WERI-Rb-1 (cell line): ENCODE data around the gene SUSD2.
"Not testable (repeated sequence)": the region's sequence is repeated elsewhere in the genome, so short reads cannot be mapped to it uniquely, and the experiment has no call there.

Experiments
- DNase-seq: peaks from one replicate; pipeline ENCODE4 v3.0.0-alpha.2; 2020
- H3K27ac ChIP-seq: fragments of 250-450 bp; sonication (Bioruptor Pico); 2 replicates; pipeline ENCODE4 v1.5.1; 2020; ENCODE audit warnings: mild to moderate bottlenecking, moderate library complexity
- H3K27me3 ChIP-seq: fragments of 250-450 bp; sonication (Bioruptor Pico); 2 replicates; pipeline ENCODE4 v1.5.1; 2021; ENCODE audit warnings: mild to moderate bottlenecking, low read depth, moderate library complexity; ENCODE audit not compliant: insufficient read depth, severe bottlenecking
- H3K36me3 ChIP-seq: fragments of 250-450 bp; sonication (Bioruptor Pico); 2 replicates; pipeline ENCODE4 v1.5.1; 2020; ENCODE audit warnings: mild to moderate bottlenecking, moderate library complexity
- H3K4me3 ChIP-seq: 2 replicates; pipeline ENCODE4 v1.5.1; 2011; ENCODE audit warnings: low read depth, mild to moderate bottlenecking, control low read depth, low read length
- H3K9me3 ChIP-seq: fragments of 250-450 bp; sonication (Bioruptor Pico); 2 replicates; pipeline ENCODE4 v1.5.1; 2021; ENCODE audit warnings: mild to moderate bottlenecking, moderate library complexity; ENCODE audit not compliant: severe bottlenecking
- TF ChIP-seq, protein P1 (sequence below): IDR thresholded peaks from 2 replicates; pipeline ENCODE4 v1.5.1; 2011; ENCODE audit warnings: low read depth, mild to moderate bottlenecking, control low read depth, inconsistent platforms, low read length

Gene SUSD2

DNA sequence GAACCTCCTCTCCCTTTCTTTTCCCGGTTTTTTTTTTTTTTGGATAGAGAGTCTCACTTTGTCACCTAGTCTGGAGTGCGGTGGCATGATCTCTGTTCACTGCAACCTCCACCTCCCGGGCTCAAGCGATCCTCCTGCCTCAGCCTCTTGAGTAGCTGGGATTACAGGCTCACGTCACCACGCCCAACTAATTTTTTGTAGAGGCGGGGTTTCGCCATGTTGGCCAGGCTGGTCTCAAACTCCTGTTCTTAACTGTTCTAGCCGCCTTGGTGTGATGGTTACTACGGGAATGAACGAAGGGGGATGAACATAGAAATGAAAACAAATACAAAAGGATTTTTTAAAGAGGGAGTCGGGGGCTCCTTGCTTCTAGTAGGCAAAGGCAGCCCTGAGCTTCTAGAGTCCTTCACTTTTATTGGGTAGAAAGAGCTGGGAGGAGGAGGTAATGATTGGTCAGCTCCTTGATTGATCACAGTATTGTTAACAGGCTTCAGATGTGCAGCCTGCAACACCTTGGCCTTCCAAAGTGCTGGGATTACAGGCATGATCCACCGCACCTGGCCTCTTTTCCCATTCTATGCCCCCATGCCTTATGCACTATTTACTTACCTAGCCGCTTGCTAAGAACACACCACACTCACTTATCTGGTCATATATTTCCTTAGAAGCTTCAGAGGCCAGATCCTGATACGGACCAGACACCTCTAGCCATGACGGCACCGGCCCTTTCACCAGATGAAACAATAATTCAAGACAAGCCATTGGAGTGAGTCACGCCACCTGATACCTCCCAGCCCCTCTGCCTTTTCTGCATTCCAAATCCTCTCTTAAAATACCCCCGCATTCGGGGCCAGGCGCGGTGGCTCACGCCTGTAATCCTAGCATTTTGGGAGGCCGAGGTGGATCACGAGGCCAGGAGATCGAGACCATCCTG is 20.7 kb downstream of the SUSD2 start:
- Histone ChIP-seq H3K4me3 (no peak overlapping the region), H3K9me3 (no peaks in the 10 kb centered on the region), H3K27me3 (no peaks in the 10 kb centered on the region), H3K27ac (no peak overlapping the region), H3K36me3 (no peaks in the 10 kb centered on the region)
- TF ChIP-seq, protein P1, sequence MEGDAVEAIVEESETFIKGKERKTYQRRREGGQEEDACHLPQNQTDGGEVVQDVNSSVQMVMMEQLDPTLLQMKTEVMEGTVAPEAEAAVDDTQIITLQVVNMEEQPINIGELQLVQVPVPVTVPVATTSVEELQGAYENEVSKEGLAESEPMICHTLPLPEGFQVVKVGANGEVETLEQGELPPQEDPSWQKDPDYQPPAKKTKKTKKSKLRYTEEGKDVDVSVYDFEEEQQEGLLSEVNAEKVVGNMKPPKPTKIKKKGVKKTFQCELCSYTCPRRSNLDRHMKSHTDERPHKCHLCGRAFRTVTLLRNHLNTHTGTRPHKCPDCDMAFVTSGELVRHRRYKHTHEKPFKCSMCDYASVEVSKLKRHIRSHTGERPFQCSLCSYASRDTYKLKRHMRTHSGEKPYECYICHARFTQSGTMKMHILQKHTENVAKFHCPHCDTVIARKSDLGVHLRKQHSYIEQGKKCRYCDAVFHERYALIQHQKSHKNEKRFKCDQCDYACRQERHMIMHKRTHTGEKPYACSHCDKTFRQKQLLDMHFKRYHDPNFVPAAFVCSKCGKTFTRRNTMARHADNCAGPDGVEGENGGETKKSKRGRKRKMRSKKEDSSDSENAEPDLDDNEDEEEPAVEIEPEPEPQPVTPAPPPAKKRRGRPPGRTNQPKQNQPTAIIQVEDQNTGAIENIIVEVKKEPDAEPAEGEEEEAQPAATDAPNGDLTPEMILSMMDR = no peak
- DNase-seq = no peak

GRCh38 chr22:24203856-24204255 is 22.6 kb downstream of the SUSD2 start:
- not testable (repeated sequence) for H3K36me3 ChIP-seq, DNase-seq, H3K27ac ChIP-seq, H3K27me3 ChIP-seq, H3K4me3 ChIP-seq, H3K9me3 ChIP-seq

GRCh38 chr22:24205438-24206195 is 24.3 kb downstream of the SUSD2 start:
- Histone ChIP-seq H3K27ac (no peak overlapping the region), H3K36me3 (no peaks in the 10 kb centered on the region), H3K27me3 (no peaks in the 10 kb centered on the region), H3K9me3 (no peaks in the 10 kb centered on the region), H3K4me3 (no peak overlapping the region)
- DNase-seq = no peak
- TF ChIP-seq, protein P1 = no peak

DNA sequence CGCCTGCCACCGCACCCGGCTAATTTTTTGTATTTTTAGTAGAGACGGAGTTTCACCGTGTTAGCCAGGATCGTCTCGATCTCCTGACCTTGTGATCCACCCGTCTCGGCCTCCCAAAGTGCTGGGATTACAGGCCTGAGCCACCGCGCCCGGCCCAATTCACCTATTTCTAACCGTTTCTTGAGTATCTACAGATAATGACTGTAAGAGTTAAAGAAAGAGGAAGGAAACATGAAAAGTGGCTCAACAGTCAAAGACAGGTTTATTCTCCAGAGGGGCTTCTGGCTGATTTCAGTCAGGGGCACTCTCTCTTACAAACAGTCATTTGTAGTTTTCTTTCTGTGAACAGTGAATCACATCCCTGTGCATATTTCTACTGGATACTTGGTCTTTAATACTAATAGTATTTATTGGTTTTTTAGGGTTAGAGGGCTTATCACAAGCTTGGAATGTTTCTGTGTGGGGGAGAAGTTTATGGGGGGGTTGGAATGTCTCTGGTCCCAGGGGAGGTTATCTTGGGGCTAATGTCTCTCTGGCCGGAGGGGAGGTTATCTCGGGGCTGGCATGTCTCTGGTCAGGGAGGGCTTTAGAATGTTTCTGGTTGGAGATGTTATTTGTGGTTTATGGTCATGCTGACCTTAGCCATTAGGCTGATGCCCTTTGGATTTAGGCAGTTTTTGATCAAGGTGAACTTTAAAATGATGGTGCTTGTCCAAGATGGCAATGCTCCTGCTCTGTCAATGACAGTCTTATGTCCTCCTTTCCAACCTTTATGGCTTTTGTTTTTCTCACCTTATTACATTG is 25.4 kb downstream of the SUSD2 start:
- H3K9me3 ChIP-seq, H3K27ac ChIP-seq, H3K36me3 ChIP-seq, H3K27me3 ChIP-seq, H3K4me3 ChIP-seq, DNase-seq: not testable (repeated sequence)

GRCh38 chr22:24207264-24208011 is 26.2 kb downstream of the SUSD2 start:
- Histone ChIP-seq H3K4me3 (no peak overlapping the region), H3K36me3 (no peaks in the 10 kb centered on the region), H3K9me3 (no peaks in the 10 kb centered on the region), H3K27ac (no peak overlapping the region), H3K27me3 (no peaks in the 10 kb centered on the region)
- TF ChIP-seq, protein P1 = no peak
- DNase-seq = no peak

GRCh38 chr22:24208012-24208749 is 26.9 kb downstream of the SUSD2 start:
- Histone ChIP-seq H3K4me3 (no peak overlapping the region), H3K27me3 (no peaks in the 10 kb centered on the region), H3K27ac (no peak overlapping the region), H3K36me3 (no peaks in the 10 kb centered on the region), H3K9me3 (no peaks in the 10 kb centered on the region)
- DNase-seq = no peak
- TF ChIP-seq, protein P1 = no peak
